GM12892 (cell line): ENCODE data around the gene SEC31A.

Source experiments
- DNase-seq: peaks from one replicate; pipeline ENCODE4 v3.0.0; 2011; ENCODE audit not compliant: insufficient read length
- FAIRE-seq: peaks from 2 replicates; lab custom pipeline; 2011; peaks lifted over from hg19 to GRCh38; lab: Jason Lieb, UNC
- POLR2A ChIP-seq: IDR thresholded peaks from 2 replicates; pipeline ENCODE4 v1.6.1; 2011; ENCODE audit warnings: low read depth, low read length, control low read depth
- POLR2AphosphoS5 ChIP-seq: IDR thresholded peaks from 2 replicates; pipeline ENCODE4 v1.6.1; 2011; ENCODE audit warnings: low read depth, low read length, control low read depth
- TAF1 ChIP-seq: IDR thresholded peaks from 2 replicates; pipeline ENCODE4 v1.6.1; 2011; ENCODE audit warnings: low read depth, mild to moderate bottlenecking, control low read depth, low read length, borderline replicate concordance

Gene SEC31A

GRCh38 chr4:82903737-82904136 lies 12.8 kb upstream of the SEC31A start:
- DNase-seq (no peak), FAIRE-seq (no peak)

GRCh38 chr4:82901183-82901718 lies 10.3 kb upstream of the SEC31A start:
- DNase-seq (no peak), FAIRE-seq (no peak)

More at GRCh38 chr4:82903737-82904136, 12.8 kb upstream of the SEC31A start:
- TF ChIP-seq TAF1 (no peak), POLR2A (no peak), POLR2AphosphoS5 (no peak)

GRCh38 chr4:82900411-82901182 lies 9.6 kb upstream of the SEC31A start, which contains the start of gene THAP9:
THAP9 (plus strand) TSS chr4:82900735; CDS start chr4:82900803, 68 bp downstream.
- DNase-seq = peak; percentile 75
- peak; percentile 96 for TF ChIP-seq POLR2A
- peak; percentile 98 for TF ChIP-seq TAF1
- TF ChIP-seq POLR2AphosphoS5 = peak; percentile 97
- peak; percentile 99 for FAIRE-seq

More at GRCh38 chr4:82901183-82901718, 10.3 kb upstream of the SEC31A start:
- TF ChIP-seq POLR2A (no peak; the same call in 1 of the 2 replicates), TAF1 (no peak), POLR2AphosphoS5 (no peak; the same call in 1 of the 2 replicates)

- TF ChIP-seq POLR2A (no peak), TAF1 (no peak), POLR2AphosphoS5 (no peak)
- FAIRE-seq = no peak
- no peak for DNase-seq
These were observed 9.1 kb upstream of the SEC31A start for GRCh38 chr4:82900066-82900410.

GRCh38 chr4:82899374-82900065 lies 8.6 kb upstream of the SEC31A start:
- FAIRE-seq = peak; percentile 86
- no peak for DNase-seq

GRCh38 chr4:82898322-82899243 lies 7.6 kb upstream of the SEC31A start:
- FAIRE-seq = peak; percentile 67
- DNase-seq = no peak
- TF ChIP-seq POLR2A = no peak
- no peak for TF ChIP-seq TAF1
- no peak for TF ChIP-seq POLR2AphosphoS5

More at GRCh38 chr4:82899374-82900065, 8.6 kb upstream of the SEC31A start:
- TF ChIP-seq POLR2A (no peak), POLR2AphosphoS5 (no peak), TAF1 (no peak)

- FAIRE-seq (no peak), DNase-seq (no peak)
- TF ChIP-seq POLR2A (no peak), POLR2AphosphoS5 (no peak), TAF1 (no peak)
These were observed 5.8 kb upstream of the SEC31A start for GRCh38 chr4:82896755-82897154.

- no peak for DNase-seq
These were observed 3.0 kb upstream of the SEC31A start for GRCh38 chr4:82893942-82894341.

GRCh38 chr4:82892467-82892802 lies 1.5 kb upstream of the SEC31A start:
- DNase-seq (no peak), FAIRE-seq (no peak)
- TF ChIP-seq TAF1 = no peak

More at GRCh38 chr4:82893942-82894341, 3.0 kb upstream of the SEC31A start:
- no peak for TF ChIP-seq POLR2A
- no peak for TF ChIP-seq TAF1
- TF ChIP-seq POLR2AphosphoS5 = no peak
- no peak for FAIRE-seq

- DNase-seq = no peak
- FAIRE-seq = peak; percentile 44
- TF ChIP-seq POLR2A (no peak), POLR2AphosphoS5 (peak; percentile 17; the same call in 1 of the 2 replicates), TAF1 (no peak)
These were observed 934 bp upstream of the SEC31A start for GRCh38 chr4:82891707-82892466.
